GM23338 (cell line): ENCODE data around the gene EXOC4.

Source experiments
- CTCF ChIP-seq, 2 experiments: fragments of 200-600 bp in 1 of 2; sonication (generic) in 1 of 2; conservative IDR thresholded peaks; 2 replicates each; pipeline versions ENCODE4 v1.5.1 to v1.6.1; 2016 to 2017; ENCODE audit warnings: antibody characterized with exemption in 2 of 2, low read depth in 2 of 2, mild to moderate bottlenecking in 2 of 2, moderate library complexity in 1 of 2
- ETS1 ChIP-seq: IDR thresholded peaks from 2 replicates; pipeline ENCODE4 v1.6.1; 2016; ENCODE audit warnings: antibody characterized with exemption
- EZH2 ChIP-seq: fragments of 200-600 bp; sonication (generic); IDR thresholded peaks from one replicate; pipeline ENCODE4 v1.8.0; 2017; ENCODE audit warnings: antibody characterized with exemption, mild to moderate bottlenecking, low read depth; ENCODE audit not compliant: unreplicated experiment
- EZH2phosphoT487 ChIP-seq: fragments of 200-600 bp; sonication (generic); IDR thresholded peaks from one replicate; pipeline ENCODE4 v1.8.1; 2018; ENCODE audit warnings: antibody characterized with exemption; ENCODE audit not compliant: unreplicated experiment
- POLR2AphosphoS5 ChIP-seq: IDR thresholded peaks from 2 replicates; pipeline ENCODE4 v1.6.1; 2016; ENCODE audit warnings: antibody characterized with exemption, low read depth
- REST ChIP-seq: IDR thresholded peaks from one replicate; pipeline ENCODE4 v1.6.1; 2018; ENCODE audit warnings: antibody characterized with exemption; ENCODE audit not compliant: unreplicated experiment
- STAT1 ChIP-seq: IDR thresholded peaks from one replicate; pipeline ENCODE4 v1.6.1; 2016; ENCODE audit warnings: antibody characterized with exemption; ENCODE audit not compliant: unreplicated experiment
- ZNF114 ChIP-seq: fragments of 250-450 bp; sonication (Bioruptor Pico); IDR thresholded peaks from 2 replicates; pipeline ENCODE4 v1.5.0; 2020; ENCODE audit warnings: mild to moderate bottlenecking, moderate library complexity
- ZNF331 ChIP-seq: fragments of 250-450 bp; sonication (Bioruptor Pico); IDR thresholded peaks from 2 replicates; pipeline ENCODE4 v1.5.0; 2020; ENCODE audit warnings: low read depth, mild to moderate bottlenecking, moderate library complexity
- ZNF462 ChIP-seq: fragments of 250-450 bp; sonication (Bioruptor Pico); IDR thresholded peaks from 2 replicates; pipeline ENCODE4 v1.5.0; 2020; ENCODE audit warnings: mild to moderate bottlenecking, moderate library complexity

GRCh38 chr7:133255486-133255885 lies 2.6 kb downstream of the EXOC4 start:
- TF ChIP-seq CTCF (conservative IDR thresholded peaks at IDR 0.05; ENCODE audit: low read depth in 2 of 2) (no peak), POLR2AphosphoS5 (no peak), REST (no peak), ZNF462 (CRISPR knock-in tag) (no peak), EZH2phosphoT487 (no peak), EZH2 (no peak), ETS1 (no peak), STAT1 (no peak), ZNF331 (CRISPR knock-in tag) (no peak), ZNF114 (CRISPR knock-in tag) (no peak)
